Activated CD4-positive, alpha-beta memory T cell treated with anti-CD3 and anti-CD28 coated beads for 36 hours (primary cell): Measurements from ENCODE around the gene DMRTC1. TPM values are rescaled to one million over a fixed set of nuclear protein-coding genes. Genes with fewer than 3 reads are reported as not detected.
"Not testable (repeated sequence)": the region's sequence is repeated elsewhere in the genome, so short reads cannot be mapped to it uniquely, and the experiment has no call there.

ENCODE experiments used
- CTCF ChIA-PET: fragments of 350-600 bp; sonication (Branson Sonifier 250); formaldehyde crosslinking; loops from one replicate; lab custom pipeline; 2021; ENCODE audit warnings: antibody characterized with exemption, inconsistent platforms; lab: Charles Lee
- POLR2A ChIA-PET: fragments of 350-600 bp; sonication (Branson Sonifier 250); formaldehyde crosslinking; loops from one replicate; lab custom pipeline; 2021; ENCODE audit warnings: antibody characterized with exemption; lab: Charles Lee
- DNase-seq: peaks from one replicate; pipeline ENCODE4 v3.0.0-alpha.2; 2020
- H3K27ac Mint-ChIP-seq: one replicate; pipeline ENCODE4 v1.8.0; 2021; ENCODE audit warnings: mixed read lengths
- H3K27me3 Mint-ChIP-seq: one replicate; pipeline ENCODE4 v1.8.0; 2021; ENCODE audit warnings: mixed read lengths
- H3K36me3 Mint-ChIP-seq: one replicate; pipeline ENCODE4 v1.8.0; 2021; ENCODE audit warnings: mixed read lengths
- H3K4me1 Mint-ChIP-seq: one replicate; pipeline ENCODE4 v1.8.0; 2021; ENCODE audit warnings: low read depth, mixed read lengths
- H3K4me3 Mint-ChIP-seq: one replicate; pipeline ENCODE4 v1.8.0; 2021; ENCODE audit warnings: mild to moderate bottlenecking, mixed read lengths
- H3K9me3 Mint-ChIP-seq: one replicate; pipeline ENCODE4 v1.8.0; 2021; ENCODE audit warnings: mixed read lengths
- intact Hi-C: fragments of 100-400 bp; cut with micrococcal nuclease; formaldehyde crosslinking; loops from one replicate; pipeline ENCODE4 v1.15.1; 2023
- total RNA-seq, 2 experiments: library from RNA; stranded (reverse); gene quantifications; one replicate each; pipeline ENCODE4 v1.2.3, GENCODE V29; 2021

The DMRTC1 gene
- total RNA-seq, 2 experiments from 2014 or later: not detected

GRCh38 chrX:72912315-72912714, 31.3 kb downstream of the DMRTC1 start, which contains the start of gene FAM236C:
TSS of gene FAM236C (plus strand) at chrX:72912615. CDS start at chrX:72912715, 100 bp downstream.
- H3K4me3 Mint-ChIP-seq, DNase-seq, H3K27me3 Mint-ChIP-seq, intact Hi-C loops, H3K27ac Mint-ChIP-seq, H3K4me1 Mint-ChIP-seq, CTCF ChIA-PET, H3K36me3 Mint-ChIP-seq, H3K9me3 Mint-ChIP-seq, POLR2A ChIA-PET: not testable (repeated sequence)

GRCh38 chrX:72889740-72890139, 53.9 kb downstream of the DMRTC1 start:
- H3K4me1 Mint-ChIP-seq, H3K9me3 Mint-ChIP-seq, POLR2A ChIA-PET: not testable (repeated sequence)

GRCh38 chrX:72882898-72883297, 60.7 kb downstream of the DMRTC1 start:
- intact Hi-C loops, H3K36me3 Mint-ChIP-seq: not testable (repeated sequence)

More at GRCh38 chrX:72889740-72890139, 53.9 kb downstream of the DMRTC1 start:
- H3K27ac Mint-ChIP-seq, intact Hi-C loops, H3K4me3 Mint-ChIP-seq, H3K36me3 Mint-ChIP-seq, CTCF ChIA-PET, DNase-seq, H3K27me3 Mint-ChIP-seq: not testable (repeated sequence)

GRCh38 chrX:72837532-72837931, 106.1 kb downstream of the DMRTC1 start:
- H3K27me3 Mint-ChIP-seq, intact Hi-C loops, H3K9me3 Mint-ChIP-seq, H3K27ac Mint-ChIP-seq, DNase-seq, CTCF ChIA-PET, H3K4me3 Mint-ChIP-seq, POLR2A ChIA-PET, H3K36me3 Mint-ChIP-seq, H3K4me1 Mint-ChIP-seq: not testable (repeated sequence)

More at GRCh38 chrX:72882898-72883297, 60.7 kb downstream of the DMRTC1 start:
- H3K9me3 Mint-ChIP-seq, H3K4me1 Mint-ChIP-seq, H3K27ac Mint-ChIP-seq, CTCF ChIA-PET, H3K27me3 Mint-ChIP-seq, POLR2A ChIA-PET, DNase-seq, H3K4me3 Mint-ChIP-seq: not testable (repeated sequence)

- H3K9me3 Mint-ChIP-seq, POLR2A ChIA-PET, H3K4me3 Mint-ChIP-seq, intact Hi-C loops, CTCF ChIA-PET, H3K4me1 Mint-ChIP-seq, H3K27me3 Mint-ChIP-seq, H3K27ac Mint-ChIP-seq, H3K36me3 Mint-ChIP-seq, DNase-seq: not testable (repeated sequence)
These were observed 112.9 kb downstream of the DMRTC1 start for GRCh38 chrX:72830701-72831100.

Other genes starting within 250 kb of the DMRTC1 start
- gene PHKA1, start 229.5 kb downstream of the DMRTC1 start, total RNA-seq: 1 to 10 TPM; 3.5 to 3.8 TPM
- gene DMRTC1B, start 166.9 kb downstream of the DMRTC1 start, total RNA-seq: not detected
- gene FAM236B, start 161.2 kb downstream of the DMRTC1 start, total RNA-seq: not detected
- gene FAM236D, start 135.6 kb downstream of the DMRTC1 start, total RNA-seq: not detected
- gene FAM236C, start 31.2 kb downstream of the DMRTC1 start, total RNA-seq: not detected
- not detected for gene FAM236A, start 5.6 kb downstream of the DMRTC1 start, total RNA-seq
- gene PABPC1L2B, start 59.1 kb upstream of the DMRTC1 start, total RNA-seq: not detected
- not detected for gene PABPC1L2A, start 135.7 kb upstream of the DMRTC1 start, total RNA-seq